Measurements from ENCODE around the gene S100A2. TPM values are rescaled to one million over a fixed set of nuclear protein-coding genes. Genes with fewer than 3 reads are reported as not detected.

The S100A2 gene
- total RNA-seq, 1 experiment from 2014 or later, result 4.5 TPM

DNA sequence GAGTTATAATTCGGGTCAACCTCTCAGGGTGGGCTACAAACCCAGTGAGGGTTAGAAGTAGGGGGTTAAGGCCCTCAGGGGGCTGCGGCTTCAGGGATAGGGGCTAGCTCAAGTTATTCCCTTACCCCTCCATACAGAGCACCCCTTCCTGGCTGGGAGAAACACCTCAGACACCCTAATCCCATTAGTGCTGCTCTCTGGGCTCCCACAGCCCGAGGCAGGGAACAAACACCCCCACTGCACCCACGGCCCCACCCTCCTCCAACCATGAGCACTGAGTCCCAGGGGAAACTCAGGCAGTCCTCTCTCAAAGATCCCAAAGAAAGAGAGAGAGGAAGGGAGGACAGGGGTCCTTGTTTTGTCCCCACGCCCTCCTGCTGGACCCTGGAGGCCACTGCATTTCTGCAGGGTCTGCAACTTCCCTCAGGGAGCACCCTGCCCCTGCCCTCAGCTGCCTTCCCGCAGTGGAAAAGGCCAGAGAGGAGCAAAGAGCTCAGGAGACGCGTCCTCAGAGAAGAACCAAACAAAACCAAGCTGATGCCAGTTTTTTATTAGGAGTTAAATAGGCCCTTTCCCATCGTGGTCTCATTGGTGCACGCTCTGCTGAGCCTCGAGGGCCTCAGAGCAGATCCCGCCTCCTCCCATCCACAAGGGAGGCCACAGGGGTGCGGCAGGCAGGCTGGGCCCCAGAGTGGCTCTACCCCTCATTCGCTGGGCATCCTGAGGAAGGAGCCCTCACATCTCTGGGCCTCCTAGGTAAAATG is 18.7 kb downstream of the S100A2 start:
- intact Hi-C loops (cut with micrococcal nuclease; ENCODE audit: unreplicated experiment), result no loop called here
- peak; percentile 45 for DNase-seq (ENCODE audit: low spot score)
- Histone ChIP-seq H3K4me3 (ENCODE audit: low read depth, low read length, poor library complexity, severe bottlenecking) (no peak overlapping the region), H3K27me3 (replicated peaks; ENCODE audit: insufficient read depth, low read depth, low read length, poor library complexity) (no peaks in the 10 kb centered on the region), H3K9me3 (ENCODE audit: low read depth, low read length, poor library complexity, severe bottlenecking) (no peaks in the 10 kb centered on the region), H3K4me1 (ENCODE audit: insufficient read depth, low read length, poor library complexity, severe bottlenecking) (peaks cover 54% of the 10 kb centered on the region), H3K27ac (ENCODE audit: low read depth, low read length, poor library complexity, severe bottlenecking) (peak overlapping the region; percentile 64), H3K36me3 (ENCODE audit: insufficient read depth, low read length, poor library complexity, severe bottlenecking) (no peaks in the 10 kb centered on the region)
- TF ChIP-seq EZH2 (IDR thresholded peaks at IDR 0.05; ENCODE audit: borderline replicate concordance, low read depth, low read length, poor library complexity, severe bottlenecking), result no peak
- TF ChIP-seq, protein P1, sequence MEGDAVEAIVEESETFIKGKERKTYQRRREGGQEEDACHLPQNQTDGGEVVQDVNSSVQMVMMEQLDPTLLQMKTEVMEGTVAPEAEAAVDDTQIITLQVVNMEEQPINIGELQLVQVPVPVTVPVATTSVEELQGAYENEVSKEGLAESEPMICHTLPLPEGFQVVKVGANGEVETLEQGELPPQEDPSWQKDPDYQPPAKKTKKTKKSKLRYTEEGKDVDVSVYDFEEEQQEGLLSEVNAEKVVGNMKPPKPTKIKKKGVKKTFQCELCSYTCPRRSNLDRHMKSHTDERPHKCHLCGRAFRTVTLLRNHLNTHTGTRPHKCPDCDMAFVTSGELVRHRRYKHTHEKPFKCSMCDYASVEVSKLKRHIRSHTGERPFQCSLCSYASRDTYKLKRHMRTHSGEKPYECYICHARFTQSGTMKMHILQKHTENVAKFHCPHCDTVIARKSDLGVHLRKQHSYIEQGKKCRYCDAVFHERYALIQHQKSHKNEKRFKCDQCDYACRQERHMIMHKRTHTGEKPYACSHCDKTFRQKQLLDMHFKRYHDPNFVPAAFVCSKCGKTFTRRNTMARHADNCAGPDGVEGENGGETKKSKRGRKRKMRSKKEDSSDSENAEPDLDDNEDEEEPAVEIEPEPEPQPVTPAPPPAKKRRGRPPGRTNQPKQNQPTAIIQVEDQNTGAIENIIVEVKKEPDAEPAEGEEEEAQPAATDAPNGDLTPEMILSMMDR (conservative IDR thresholded peaks at IDR 0.05; ENCODE audit: low read depth, low read length), result no peak
- no TSS peak for BruUV-seq (replicated peaks)
- POLR2A ChIA-PET (ENCODE audit: low non-redundant PET), result interaction anchor here (0.7 kb wide), 1 partner anchor 87 kb away, joined by 3 read pairs; no protein-coding TSS in a partner anchor
- CTCF ChIA-PET, result no interaction called here

DNA sequence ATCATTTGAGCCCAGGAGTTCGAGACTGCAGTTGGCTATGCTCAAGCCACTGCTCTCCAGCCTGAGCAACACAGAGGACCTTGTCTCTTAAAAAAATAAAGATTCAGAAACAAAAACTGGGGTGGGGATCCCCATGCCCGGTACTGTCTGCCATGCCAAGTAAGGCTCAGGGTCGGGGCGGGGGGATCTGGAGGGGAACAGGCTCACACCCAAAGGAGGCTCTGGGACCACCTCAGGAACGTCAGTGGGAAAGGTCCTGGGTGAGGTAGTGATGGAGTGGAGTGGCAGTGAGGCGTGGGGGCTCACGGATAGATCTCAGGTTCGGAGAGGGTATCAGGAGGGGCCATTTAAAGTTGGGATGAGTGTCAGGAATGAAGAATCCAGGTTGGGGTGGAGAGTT is 19.3 kb downstream of the S100A2 start:
- H3K9me3 ChIP-seq (ENCODE audit: low read depth, low read length, poor library complexity, severe bottlenecking), result no peaks in the 10 kb centered on the region
- CTCF ChIA-PET, result no interaction called here
- H3K27ac ChIP-seq (ENCODE audit: low read depth, low read length, poor library complexity, severe bottlenecking), result peak overlapping the region; percentile 68
- intact Hi-C loops (cut with micrococcal nuclease; ENCODE audit: unreplicated experiment), result no loop called here
- peaks cover 54% of the 10 kb centered on the region for H3K4me1 ChIP-seq (ENCODE audit: insufficient read depth, low read length, poor library complexity, severe bottlenecking)
- DNase-seq (ENCODE audit: low spot score), result no peak
- H3K36me3 ChIP-seq (ENCODE audit: insufficient read depth, low read length, poor library complexity, severe bottlenecking), result no peaks in the 10 kb centered on the region
- H3K4me3 ChIP-seq (ENCODE audit: low read depth, low read length, poor library complexity, severe bottlenecking), result no peak overlapping the region
- POLR2A ChIA-PET (ENCODE audit: low non-redundant PET), result no interaction called here
- TF ChIP-seq, protein P1 (conservative IDR thresholded peaks at IDR 0.05; ENCODE audit: low read depth, low read length), result no peak
- TF ChIP-seq EZH2 (IDR thresholded peaks at IDR 0.05; ENCODE audit: borderline replicate concordance, low read depth, low read length, poor library complexity, severe bottlenecking), result no peak
- BruUV-seq (replicated peaks), result no TSS peak
- no peaks in the 10 kb centered on the region for H3K27me3 ChIP-seq (replicated peaks; ENCODE audit: insufficient read depth, low read depth, low read length, poor library complexity)

DNA sequence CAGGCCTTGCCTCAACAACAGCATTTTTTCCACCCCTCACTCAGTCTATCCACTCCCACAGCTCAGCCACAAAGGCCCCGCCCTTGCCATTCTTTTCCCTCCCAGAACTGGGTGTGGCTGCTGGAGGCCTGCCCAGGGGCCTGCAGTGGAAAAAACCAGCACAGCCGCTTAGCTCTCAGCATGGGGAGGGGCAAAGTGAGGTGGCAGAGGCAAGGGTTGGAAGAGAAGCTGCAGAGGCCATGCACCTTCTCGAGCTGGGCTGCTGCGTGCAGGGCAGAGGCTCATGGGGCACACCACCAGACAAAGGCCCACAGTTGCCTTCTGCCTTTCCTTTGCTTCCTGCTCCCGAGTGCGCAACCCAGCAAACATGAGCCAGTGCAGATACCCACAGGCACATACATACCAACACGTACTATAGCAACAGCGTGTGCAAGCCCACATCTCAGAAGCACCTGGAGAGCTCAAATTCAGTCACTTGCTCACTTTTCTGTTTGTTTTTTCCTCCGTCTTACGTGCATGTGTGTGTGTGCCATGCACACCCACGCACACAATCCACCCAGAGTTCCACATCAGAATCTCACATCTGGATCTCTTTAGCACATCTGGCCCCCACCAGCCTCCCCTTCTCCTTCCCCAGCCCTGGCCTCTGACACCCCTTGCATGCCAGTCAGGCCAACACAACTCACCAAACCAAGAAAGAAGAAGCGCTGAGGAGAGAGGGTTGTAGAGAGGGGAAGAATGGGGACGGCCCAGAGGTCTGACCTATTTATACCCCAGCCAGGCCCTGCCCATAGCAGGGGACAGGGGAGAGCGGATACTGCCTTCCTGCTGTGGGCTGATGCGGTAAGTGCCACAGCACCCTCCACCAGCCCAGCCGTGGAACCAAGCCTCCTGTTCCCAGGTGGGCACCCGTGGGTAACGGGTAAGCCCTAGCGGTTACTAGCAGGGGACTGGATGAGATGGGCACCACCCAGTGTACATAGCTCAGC is 20.3 kb downstream of the S100A2 start, which contains the start of gene S100A4:
TSS of gene S100A4 (minus strand) at position 740 of the 989 bp plus-strand sequence. CDS start 1,012 bp downstream, outside the sequence.
- CTCF ChIA-PET, result interaction anchor here (0.8 to 1.1 kb wide), 2 partner anchors 12 to 23 kb away, joined by 3 to 5 read pairs; no protein-coding TSS in a partner anchor
- no TSS peak for BruUV-seq (replicated peaks)
- Histone ChIP-seq H3K9me3 (ENCODE audit: low read depth, low read length, poor library complexity, severe bottlenecking) (no peaks in the 10 kb centered on the region), H3K4me1 (ENCODE audit: insufficient read depth, low read length, poor library complexity, severe bottlenecking) (peaks cover 54% of the 10 kb centered on the region), H3K27ac (ENCODE audit: low read depth, low read length, poor library complexity, severe bottlenecking) (peak within 1 kb of the TSS; percentile 78), H3K36me3 (ENCODE audit: insufficient read depth, low read length, poor library complexity, severe bottlenecking) (no peaks in the 10 kb centered on the region), H3K27me3 (replicated peaks; ENCODE audit: insufficient read depth, low read depth, low read length, poor library complexity) (no peaks in the 10 kb centered on the region), H3K4me3 (ENCODE audit: low read depth, low read length, poor library complexity, severe bottlenecking) (no peak within 1 kb of the TSS)
- POLR2A ChIA-PET (ENCODE audit: low non-redundant PET), result interaction anchor here (0.6 kb wide), 1 partner anchor 283 kb away, joined by 3 read pairs; no protein-coding TSS in a partner anchor
- peak; percentile 98 for DNase-seq (ENCODE audit: low spot score)
- TF ChIP-seq, protein P1 (conservative IDR thresholded peaks at IDR 0.05; ENCODE audit: low read depth, low read length), result no peak
- no peak for TF ChIP-seq EZH2 (IDR thresholded peaks at IDR 0.05; ENCODE audit: borderline replicate concordance, low read depth, low read length, poor library complexity, severe bottlenecking)
- intact Hi-C loops (cut with micrococcal nuclease; ENCODE audit: unreplicated experiment), result no loop called here

Measured in A673 (cell line).